ENCODE data around the gene XAGE3.
"Not testable (repeated sequence)": the region's sequence is repeated elsewhere in the genome, so short reads cannot be mapped to it uniquely, and the experiment has no call there.

DNA sequence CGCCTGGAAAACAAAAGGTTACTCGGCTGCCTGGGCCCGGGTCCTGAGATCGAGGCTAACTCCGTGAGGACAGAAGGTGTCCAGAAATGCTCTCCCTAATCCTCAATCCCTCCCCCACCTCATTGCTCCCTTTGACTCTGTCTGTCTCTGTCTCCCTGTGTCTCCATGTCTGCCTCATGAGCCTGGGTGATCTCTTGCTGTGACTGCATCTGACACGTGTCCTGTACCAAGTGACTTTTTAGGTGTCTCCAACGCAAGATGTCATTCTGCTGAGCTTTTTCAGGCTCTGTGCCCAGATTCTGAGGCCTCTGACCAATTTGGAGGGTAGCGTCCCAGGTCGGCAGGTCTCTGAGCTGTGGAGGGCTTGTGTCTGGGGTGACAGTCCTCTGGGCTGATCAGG lies 20.2 kb upstream of the XAGE3 start:
- not testable (repeated sequence) for TF ChIP-seq CTCF, POLR2A (IDR thresholded peaks at IDR 0.05)
